ENCODE measurements around the gene IFNA2. TPM values are rescaled to one million over a fixed set of nuclear protein-coding genes. Genes with fewer than 3 reads are reported as not detected.

IFNA2 gene
- total RNA-seq, 3 donors from 2014 or later (not counting 1 experiment from before 2014, with no cell fraction given), result not detected

- H3K4me3 ChIP-seq (ENCODE audit: low read length), result no peak overlapping the region
- Mint-ChIP-seq H3K4me3 (no peak overlapping the region), H3K36me3 (no peaks in the 10 kb centered on the region), H3K9me3 (no peaks in the 10 kb centered on the region), H3K27me3 (ENCODE audit: low read depth in 2 of 2) (peaks cover 47 to 71% of the 10 kb centered on the region in 2 donors), H3K27ac (no peak overlapping the region), H3K4me1 (no peaks in the 10 kb centered on the region)
- intact Hi-C loops (cut with micrococcal nuclease), result no loop called here
- no peak for ATAC-seq
- no peaks in the 10 kb centered on the region for H3K4me1 ChIP-seq (ENCODE audit: control insufficient read depth, insufficient read depth, low read length)
- no peak overlapping the region for H3K27ac ChIP-seq (ENCODE audit: low read length)
- 66% methylated on average over 2 of the region's 2 CpGs for WGBS (ENCODE audit: insufficient coverage)
- DNase-seq, result no peak
- TF ChIP-seq, protein P1, sequence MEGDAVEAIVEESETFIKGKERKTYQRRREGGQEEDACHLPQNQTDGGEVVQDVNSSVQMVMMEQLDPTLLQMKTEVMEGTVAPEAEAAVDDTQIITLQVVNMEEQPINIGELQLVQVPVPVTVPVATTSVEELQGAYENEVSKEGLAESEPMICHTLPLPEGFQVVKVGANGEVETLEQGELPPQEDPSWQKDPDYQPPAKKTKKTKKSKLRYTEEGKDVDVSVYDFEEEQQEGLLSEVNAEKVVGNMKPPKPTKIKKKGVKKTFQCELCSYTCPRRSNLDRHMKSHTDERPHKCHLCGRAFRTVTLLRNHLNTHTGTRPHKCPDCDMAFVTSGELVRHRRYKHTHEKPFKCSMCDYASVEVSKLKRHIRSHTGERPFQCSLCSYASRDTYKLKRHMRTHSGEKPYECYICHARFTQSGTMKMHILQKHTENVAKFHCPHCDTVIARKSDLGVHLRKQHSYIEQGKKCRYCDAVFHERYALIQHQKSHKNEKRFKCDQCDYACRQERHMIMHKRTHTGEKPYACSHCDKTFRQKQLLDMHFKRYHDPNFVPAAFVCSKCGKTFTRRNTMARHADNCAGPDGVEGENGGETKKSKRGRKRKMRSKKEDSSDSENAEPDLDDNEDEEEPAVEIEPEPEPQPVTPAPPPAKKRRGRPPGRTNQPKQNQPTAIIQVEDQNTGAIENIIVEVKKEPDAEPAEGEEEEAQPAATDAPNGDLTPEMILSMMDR (IDR thresholded peaks at IDR 0.05), result no peak
- no peaks in the 10 kb centered on the region for H3K27me3 ChIP-seq (ENCODE audit: control insufficient read depth, insufficient read depth, low read length)
- no peaks in the 10 kb centered on the region for H3K9me3 ChIP-seq (ENCODE audit: control insufficient read depth, insufficient read depth, low read length)
- no peaks in the 10 kb centered on the region for H3K36me3 ChIP-seq (ENCODE audit: control insufficient read depth, insufficient read depth, low read length)
Observed at GRCh38 chr9:21429191-21429590, 44.0 kb upstream of the IFNA2 start.

DNA sequence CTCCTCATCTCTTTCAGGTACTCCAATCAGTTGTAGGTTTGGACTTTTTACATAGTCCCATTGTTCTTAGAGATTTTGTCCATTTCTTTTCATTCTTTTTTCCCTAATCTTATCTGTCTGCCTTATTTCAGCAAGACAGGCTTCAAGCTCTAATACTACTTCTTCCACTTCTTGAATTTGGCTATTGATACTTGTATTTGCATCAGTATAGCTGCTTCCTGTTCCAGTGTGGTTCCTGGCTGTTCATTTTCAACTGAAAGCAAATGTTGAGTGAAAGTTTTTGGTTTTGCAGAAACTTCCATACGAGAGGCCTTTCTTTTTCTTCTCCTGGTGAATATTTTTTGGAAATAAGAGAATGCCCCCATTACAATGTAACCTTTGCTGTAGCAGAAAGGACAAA, 43.0 kb upstream of the IFNA2 start:
- no peaks in the 10 kb centered on the region for H3K9me3 ChIP-seq (ENCODE audit: control insufficient read depth, insufficient read depth, low read length)
- TF ChIP-seq, protein P1 (IDR thresholded peaks at IDR 0.05), result no peak
- ATAC-seq (no peak), DNase-seq (no peak)
- intact Hi-C loops (cut with micrococcal nuclease), result no loop called here
- Mint-ChIP-seq H3K36me3 (no peaks in the 10 kb centered on the region), H3K27ac (no peak overlapping the region), H3K4me1 (no peaks in the 10 kb centered on the region), H3K9me3 (no peaks in the 10 kb centered on the region), H3K27me3 (ENCODE audit: low read depth in 2 of 2) (peaks cover 44 to 67% of the 10 kb centered on the region in 2 donors), H3K4me3 (no peak overlapping the region)
- H3K27ac ChIP-seq (ENCODE audit: low read length), result no peak overlapping the region
- H3K4me3 ChIP-seq (ENCODE audit: low read length), result no peak overlapping the region
- no peaks in the 10 kb centered on the region for H3K27me3 ChIP-seq (ENCODE audit: control insufficient read depth, insufficient read depth, low read length)
- H3K36me3 ChIP-seq (ENCODE audit: control insufficient read depth, insufficient read depth, low read length), result no peaks in the 10 kb centered on the region
- H3K4me1 ChIP-seq (ENCODE audit: control insufficient read depth, insufficient read depth, low read length), result no peaks in the 10 kb centered on the region
- WGBS (ENCODE audit: insufficient coverage), result 67% methylated on average over 1 of the region's 1 CpG

DNA sequence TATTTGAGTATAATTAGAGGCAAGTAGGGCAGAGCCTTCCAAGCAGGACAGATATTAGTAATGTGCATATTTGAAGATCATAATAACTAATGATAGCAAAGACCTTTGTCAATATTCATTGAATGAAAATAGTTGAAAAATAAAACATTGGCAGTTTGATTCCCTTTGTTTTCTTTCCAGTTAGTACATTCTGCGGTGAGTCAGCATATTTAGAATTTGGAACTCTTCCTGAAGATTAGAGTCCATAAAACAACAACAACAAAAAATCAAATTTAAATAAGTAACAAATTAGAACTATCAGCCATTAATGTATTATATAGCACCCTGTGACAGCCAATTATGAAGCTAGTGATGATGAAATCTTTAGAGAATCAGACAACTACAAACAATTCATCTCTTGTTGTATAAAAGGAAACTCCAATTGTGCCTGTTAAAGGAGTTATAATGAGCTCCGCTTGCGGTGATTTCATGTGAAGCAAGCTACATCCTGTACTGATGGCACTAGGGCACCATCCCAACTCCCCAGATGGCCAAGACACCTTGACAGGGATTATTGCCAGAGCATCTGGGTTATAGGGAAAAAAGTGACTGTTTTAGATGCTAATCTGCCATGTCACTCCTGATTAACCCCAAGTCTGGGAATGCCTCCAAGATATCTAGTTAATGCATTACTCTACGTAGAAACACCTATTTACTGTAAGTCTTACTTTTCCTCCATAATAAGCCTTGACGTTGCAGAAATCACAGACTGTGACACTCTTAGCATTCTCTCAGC, 30.5 kb upstream of the IFNA2 start:
- Mint-ChIP-seq H3K27ac (no peak overlapping the region), H3K36me3 (no peaks in the 10 kb centered on the region), H3K9me3 (no peaks in the 10 kb centered on the region), H3K4me3 (no peak overlapping the region), H3K4me1 (no peaks in the 10 kb centered on the region), H3K27me3 (ENCODE audit: low read depth in 2 of 2) (peaks cover 15 to 37% of the 10 kb centered on the region in 2 donors)
- no peak for ATAC-seq
- no peak overlapping the region for H3K4me3 ChIP-seq (ENCODE audit: low read length)
- H3K36me3 ChIP-seq (ENCODE audit: control insufficient read depth, insufficient read depth, low read length), result no peaks in the 10 kb centered on the region
- H3K4me1 ChIP-seq (ENCODE audit: control insufficient read depth, insufficient read depth, low read length), result no peaks in the 10 kb centered on the region
- 98% methylated on average over 5 of the region's 5 CpGs for WGBS (ENCODE audit: insufficient coverage)
- no peak overlapping the region for H3K27ac ChIP-seq (ENCODE audit: low read length)
- intact Hi-C loops (cut with micrococcal nuclease), result no loop called here
- no peak for DNase-seq
- TF ChIP-seq, protein P1 (IDR thresholded peaks at IDR 0.05), result no peak
- no peaks in the 10 kb centered on the region for H3K27me3 ChIP-seq (ENCODE audit: control insufficient read depth, insufficient read depth, low read length)
- no peaks in the 10 kb centered on the region for H3K9me3 ChIP-seq (ENCODE audit: control insufficient read depth, insufficient read depth, low read length)

Data from natural killer cell (primary cell).